ENCODE data around the gene PHC2. TPM values are rescaled to one million over a fixed set of nuclear protein-coding genes. Genes with fewer than 3 reads are reported as not detected.

PHC2 gene
- total RNA-seq, 4 donors from 2014 or later = 109 to 214 (median 150) TPM

- TF ChIP-seq CTCF (IDR thresholded peaks at IDR 0.05) = no peak
- DNase-seq (ENCODE audit: low spot score) (no peak), ATAC-seq (ENCODE audit: low FRiP score) (peak; percentile 4)
Observed at GRCh38 chr1:33354707-33355316, 76.1 kb downstream of the PHC2 start.

- no peak for TF ChIP-seq CTCF (IDR thresholded peaks at IDR 0.05)
- no peak for ATAC-seq (ENCODE audit: low FRiP score)
- DNase-seq (ENCODE audit: low spot score) = no peak
Observed at GRCh38 chr1:33353531-33353930, 77.4 kb downstream of the PHC2 start.

- ATAC-seq (ENCODE audit: low FRiP score) = no peak
- no peak for DNase-seq (ENCODE audit: low spot score)
- no peak for TF ChIP-seq CTCF (IDR thresholded peaks at IDR 0.05)
Observed at GRCh38 chr1:33351281-33351660, 79.6 kb downstream of the PHC2 start.

DNA sequence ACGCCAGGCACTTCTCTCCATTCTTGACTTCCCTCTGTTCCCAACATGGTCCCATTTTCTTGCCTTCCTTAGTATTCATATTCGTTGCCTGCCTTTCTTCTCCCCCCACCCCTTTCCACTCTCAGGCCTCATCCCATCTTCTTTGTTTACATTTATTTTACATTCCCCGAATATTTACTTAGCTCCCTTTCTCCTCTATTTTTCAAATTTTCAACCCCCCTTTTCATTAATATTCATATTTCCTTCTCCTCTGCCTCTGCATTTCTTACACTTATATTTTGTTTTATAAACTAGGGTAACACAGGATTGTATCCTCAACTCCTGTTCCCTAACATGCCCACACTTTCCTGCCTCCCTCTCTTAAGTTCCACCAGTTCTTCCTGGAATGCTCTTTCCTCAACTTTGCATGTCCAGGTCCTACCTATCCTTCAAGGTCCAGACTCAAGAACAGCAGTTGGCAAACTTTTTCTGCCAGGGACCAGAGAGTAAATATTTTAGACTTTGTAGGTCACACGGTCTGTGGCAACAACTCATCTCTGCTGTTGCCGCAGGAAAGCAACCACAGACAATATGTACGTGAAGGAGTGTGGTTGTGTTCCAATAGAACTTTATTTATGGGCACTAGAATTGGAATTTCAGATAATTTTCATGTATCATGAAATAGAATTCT lies 80.1 kb downstream of the PHC2 start:
- no peak for TF ChIP-seq CTCF (IDR thresholded peaks at IDR 0.05)
- DNase-seq (ENCODE audit: low spot score) (no peak), ATAC-seq (ENCODE audit: low FRiP score) (no peak)

DNA sequence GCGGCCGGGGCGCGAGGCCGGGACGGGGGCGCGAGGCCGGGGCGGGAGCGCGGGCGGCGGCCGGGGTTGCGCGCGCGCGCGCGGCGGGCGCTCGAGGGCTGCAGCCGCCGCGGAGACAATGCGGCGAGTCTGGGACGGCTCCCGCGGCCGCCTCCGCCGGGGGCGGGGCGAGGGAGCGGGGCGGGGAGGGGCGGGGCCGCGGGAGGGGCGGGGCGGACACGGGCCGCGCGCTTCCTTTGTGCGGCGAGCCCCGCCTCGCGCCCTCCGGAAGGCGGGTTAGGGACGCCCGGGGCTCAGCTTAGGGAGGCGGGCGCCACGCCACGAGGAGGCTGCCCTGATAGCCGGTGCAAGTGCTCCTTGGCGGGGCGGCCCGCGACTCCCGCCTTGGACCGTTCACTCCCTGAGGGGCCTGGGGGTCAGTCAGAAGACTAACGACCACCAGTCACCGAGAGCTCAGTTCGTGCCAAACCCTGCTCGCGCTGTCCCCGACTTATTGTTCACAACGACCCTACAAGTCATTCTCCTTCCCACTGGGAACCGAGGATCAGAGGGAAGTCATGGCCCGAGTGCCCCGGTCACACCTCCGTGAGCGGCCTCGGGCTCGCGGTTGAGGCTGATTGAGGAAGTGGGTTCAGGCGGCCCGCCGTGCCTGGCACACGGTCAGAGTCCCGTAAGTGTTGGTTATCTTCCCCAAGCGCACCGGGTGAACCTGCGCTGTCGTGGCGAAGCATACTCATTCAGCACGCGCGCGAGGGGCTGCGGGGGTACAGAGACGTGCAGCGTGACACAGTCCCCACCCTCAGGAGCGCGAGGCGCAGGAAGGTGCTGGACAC lies 80.9 kb downstream of the PHC2 start:
- DNase-seq (ENCODE audit: low spot score) (peak; percentile 47), ATAC-seq (ENCODE audit: low FRiP score) (peak; percentile 85)
- TF ChIP-seq CTCF (IDR thresholded peaks at IDR 0.05) = no peak

- TF ChIP-seq CTCF (IDR thresholded peaks at IDR 0.05) = no peak
- ATAC-seq (ENCODE audit: low FRiP score) (peak; percentile 42), DNase-seq (ENCODE audit: low spot score) (no peak)
Observed at GRCh38 chr1:33349081-33349759, 81.7 kb downstream of the PHC2 start.

Data from omental fat pad (tissue), 4 donors.